SH-SY5Y (cell line): ENCODE results near the gene SLC2A11.

Source experiments
- GATA2 ChIP-seq: IDR thresholded peaks from 2 replicates; pipeline ENCODE4 v1.6.1; 2011; ENCODE audit warnings: mild to moderate bottlenecking, low read depth, low read length
- GATA3 ChIP-seq: IDR thresholded peaks from 2 replicates; pipeline ENCODE4 v1.6.1; 2011; ENCODE audit warnings: low read depth, mild to moderate bottlenecking, low read length, moderate library complexity

SLC2A11 gene

DNA sequence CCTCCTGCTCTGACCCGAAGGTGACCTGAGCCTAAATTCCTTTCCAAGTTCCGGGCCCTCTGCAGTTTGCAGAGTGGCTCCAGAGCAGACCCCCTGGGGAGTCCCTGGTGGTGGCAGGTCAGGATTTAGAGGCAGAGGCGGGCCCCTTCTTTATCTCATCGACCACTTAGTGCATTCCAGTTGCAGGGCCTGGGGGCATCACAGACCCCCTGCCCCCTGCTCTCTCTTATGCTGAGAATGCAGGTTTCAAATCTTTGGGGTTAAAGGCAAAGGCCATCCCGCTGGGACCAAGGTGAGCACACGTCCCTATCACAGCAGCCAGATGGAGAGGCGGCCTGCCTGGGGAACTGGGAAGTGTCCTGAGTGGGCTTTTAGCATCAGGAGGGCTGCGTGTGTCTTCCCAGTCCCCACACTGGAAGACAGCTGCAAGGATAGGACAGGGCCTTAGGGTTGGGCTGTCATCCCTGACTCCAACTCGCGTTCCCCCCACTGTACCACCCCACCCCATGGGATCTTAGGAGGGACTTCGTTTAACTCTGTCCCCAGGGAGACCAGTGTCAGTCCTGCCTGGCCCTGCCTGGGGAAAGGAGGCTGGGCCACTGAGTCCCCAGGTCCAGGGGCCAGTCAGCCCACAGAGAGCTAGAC is 30.2 kb upstream of the SLC2A11 start:
- no peak for TF ChIP-seq GATA2
- no peak for TF ChIP-seq GATA3

DNA sequence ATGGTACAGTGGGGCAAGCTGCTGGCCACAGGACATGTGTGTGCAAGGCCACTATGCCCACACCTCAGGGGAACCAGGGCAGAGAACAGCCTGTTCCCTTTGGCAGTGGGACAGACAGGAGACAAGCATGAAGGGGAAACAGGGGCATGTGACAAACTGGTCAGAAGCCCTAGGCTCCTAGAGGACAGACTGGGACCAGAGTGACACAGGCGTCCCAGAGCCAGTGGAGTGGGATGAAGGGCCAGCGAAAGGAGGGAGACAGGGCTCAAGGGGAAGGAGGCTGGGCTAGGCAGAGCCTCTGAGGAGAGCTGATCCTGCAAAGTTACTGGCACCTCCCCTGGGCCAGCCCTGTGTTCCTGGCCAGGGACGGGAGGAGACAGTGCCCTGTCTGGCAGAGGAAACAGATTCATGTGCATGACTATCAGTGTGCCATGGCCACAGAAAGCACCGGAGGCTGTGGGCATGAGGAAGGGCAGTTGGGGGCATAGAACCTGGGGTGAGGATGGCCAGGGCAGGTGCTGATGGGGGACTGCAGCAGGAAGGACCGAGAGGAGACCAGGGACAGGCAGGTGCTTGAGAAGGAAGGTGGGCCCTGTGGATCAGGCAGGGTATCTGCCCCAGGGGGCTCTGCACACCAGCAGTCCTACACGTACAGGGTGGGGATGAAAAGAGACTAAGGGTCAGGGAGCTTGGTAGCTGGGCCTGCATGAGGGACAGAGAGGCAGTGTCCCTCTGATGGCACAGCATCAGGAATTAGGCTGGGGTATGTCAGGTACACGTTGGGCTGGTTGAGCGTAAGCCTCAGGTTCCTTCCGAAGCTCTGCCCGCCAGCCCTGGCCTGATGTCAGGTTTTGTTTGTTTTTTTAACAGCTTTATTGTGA is 28.6 kb upstream of the SLC2A11 start:
- no peak for TF ChIP-seq GATA3
- TF ChIP-seq GATA2 = no peak

- TF ChIP-seq GATA3 (no peak), GATA2 (no peak)
Observed at GRCh38 chr22:23829845-23830372, 27.8 kb upstream of the SLC2A11 start.

DNA sequence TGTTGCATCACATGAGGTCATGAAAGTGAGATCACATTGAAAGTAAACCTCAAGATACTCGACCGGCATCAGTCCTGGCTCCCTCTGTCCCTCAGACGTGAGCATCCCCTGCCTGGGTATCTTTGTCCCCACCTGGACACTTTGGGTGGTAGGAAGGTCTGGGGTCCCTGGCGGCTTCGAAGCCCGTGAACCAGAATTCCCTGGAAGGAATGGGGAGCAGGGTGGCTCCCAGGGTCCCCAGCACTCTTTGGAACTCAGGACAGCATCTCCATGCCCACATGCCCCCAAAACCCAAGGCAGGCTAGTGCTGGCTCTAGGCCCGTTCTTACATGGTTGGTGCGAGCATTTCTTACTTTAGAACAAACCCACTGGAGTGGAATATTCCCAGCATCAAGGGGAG is 26.4 kb upstream of the SLC2A11 start:
- TF ChIP-seq GATA2 (no peak), GATA3 (no peak)

DNA sequence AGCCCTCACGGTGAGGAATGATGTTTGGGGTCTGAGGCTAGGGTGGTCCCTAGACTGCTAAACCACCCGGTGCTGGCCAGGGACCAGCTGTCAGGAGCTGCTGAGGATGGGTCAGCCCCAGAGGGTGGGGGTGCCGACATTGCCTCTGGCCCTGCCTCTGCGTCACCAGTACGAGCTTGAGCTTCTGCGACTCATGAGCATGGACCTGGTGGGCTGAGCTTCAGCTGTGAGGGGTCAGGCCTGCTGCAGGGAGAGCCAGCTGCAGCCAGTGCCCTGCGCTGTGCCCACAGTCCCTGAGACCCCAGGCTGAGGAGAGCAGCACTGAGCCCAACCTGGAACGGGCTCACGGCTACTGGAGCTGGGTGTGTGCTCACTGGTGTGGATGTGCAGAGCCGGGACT is 25.9 kb upstream of the SLC2A11 start:
- no peak for TF ChIP-seq GATA3
- TF ChIP-seq GATA2 = no peak

- no peak for TF ChIP-seq GATA3
- TF ChIP-seq GATA2 = no peak
Observed at GRCh38 chr22:23832226-23833016, 25.3 kb upstream of the SLC2A11 start.

DNA sequence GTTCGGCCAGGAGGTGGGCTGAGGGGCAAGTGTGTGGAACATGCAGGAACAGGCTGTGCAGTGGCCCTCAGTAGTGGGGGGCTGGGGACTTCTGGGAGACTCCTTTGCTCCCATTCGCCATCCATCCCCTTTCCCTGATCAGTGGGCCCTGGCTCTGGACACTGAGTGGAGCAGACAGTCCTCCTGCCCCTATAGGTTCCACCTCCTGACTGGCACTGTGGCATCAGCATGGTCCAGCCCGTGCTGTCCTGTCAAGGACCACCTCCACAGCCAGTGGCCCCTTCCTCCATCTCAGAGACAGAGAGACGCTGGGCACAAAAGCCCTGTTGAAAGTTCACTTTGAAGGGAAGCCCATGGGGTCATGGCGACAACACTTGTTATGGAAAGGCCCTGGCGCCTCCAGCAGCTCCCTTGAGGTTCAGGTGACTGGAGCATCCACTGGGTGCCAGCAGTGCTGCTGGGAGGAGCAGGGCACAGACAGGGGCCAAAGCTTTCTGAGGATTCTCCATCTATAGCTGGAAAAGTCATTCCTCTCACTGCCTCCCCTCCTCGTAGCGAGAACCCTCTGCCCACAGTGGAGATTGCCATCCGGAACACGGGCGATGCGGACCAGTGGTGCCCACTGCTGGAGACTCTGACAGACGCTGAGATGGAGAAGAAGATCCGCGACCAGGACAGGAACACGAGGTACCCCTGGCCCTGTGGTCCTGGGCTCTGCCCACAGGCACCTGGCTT is 24.5 kb upstream of the SLC2A11 start:
- TF ChIP-seq GATA2 (no peak), GATA3 (no peak)

DNA sequence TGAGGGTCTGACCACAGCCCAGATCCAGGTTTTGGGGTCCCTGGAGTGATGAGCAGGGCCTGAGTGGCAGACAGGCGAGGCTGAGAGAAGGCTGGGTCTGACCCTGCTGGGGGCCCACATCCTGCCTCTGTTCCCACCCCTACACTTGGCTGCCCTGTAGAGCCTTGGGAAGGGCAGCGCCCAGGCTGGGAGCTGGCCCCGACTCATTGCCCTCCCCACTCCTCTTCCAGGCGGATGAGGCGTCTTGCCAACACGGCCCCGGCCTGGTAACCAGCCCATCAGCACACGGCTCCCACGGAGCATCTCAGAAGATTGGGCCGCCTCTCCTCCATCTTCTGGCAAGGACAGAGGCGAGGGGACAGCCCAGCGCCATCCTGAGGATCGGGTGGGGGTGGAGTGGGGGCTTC is 23.8 kb upstream of the SLC2A11 start:
- TF ChIP-seq GATA3 (no peak), GATA2 (no peak)

DNA sequence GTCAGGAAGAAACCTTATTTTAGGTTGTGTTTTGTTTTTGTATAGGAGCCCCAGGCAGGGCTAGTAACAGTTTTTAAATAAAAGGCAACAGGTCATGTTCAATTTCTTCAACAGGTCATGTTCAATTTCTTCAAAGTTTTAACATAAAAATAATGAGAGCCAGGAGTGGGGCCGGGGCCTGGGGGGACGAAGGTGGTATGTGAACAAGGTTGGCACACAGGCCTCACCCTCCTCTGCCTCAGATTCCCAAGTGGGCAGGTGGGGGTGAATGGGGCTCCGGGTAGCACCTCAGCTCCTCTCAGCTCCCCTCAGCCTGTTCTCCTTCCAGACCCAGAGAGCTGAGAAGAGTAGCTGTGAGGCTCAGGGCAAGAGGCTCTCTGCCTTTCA is 23.3 kb upstream of the SLC2A11 start:
- TF ChIP-seq GATA3 (no peak), GATA2 (no peak)

GRCh38 chr22:23834793-23835483 is 22.7 kb upstream of the SLC2A11 start:
- TF ChIP-seq GATA2 (no peak), GATA3 (no peak)

- TF ChIP-seq GATA2 (no peak), GATA3 (no peak)
Observed at GRCh38 chr22:23835484-23836144, 22.1 kb upstream of the SLC2A11 start.

GRCh38 chr22:23836281-23836680 is 21.4 kb upstream of the SLC2A11 start:
- TF ChIP-seq GATA2 (no peak), GATA3 (no peak)
